HCT116 (cell line): ENCODE results near the gene FAR1.

Source experiments
- CBX3 ChIP-seq: IDR thresholded peaks from 2 replicates; pipeline ENCODE4 v1.6.1; 2012; ENCODE audit warnings: low read depth
- CEBPB ChIP-seq: IDR thresholded peaks from 2 replicates; pipeline ENCODE4 v1.6.1; 2012; ENCODE audit warnings: low read depth
- EZH2 ChIP-seq: fragments of 200-600 bp; sonication (generic); IDR thresholded peaks from 2 replicates; pipeline ENCODE4 v1.6.1; 2017; ENCODE audit warnings: antibody characterized with exemption, mixed run types
- JUND ChIP-seq: IDR thresholded peaks from 2 replicates; pipeline ENCODE4 v1.6.1; 2012
- POLR2A ChIP-seq: IDR thresholded peaks from 2 replicates; pipeline ENCODE4 v1.7.0; 2011; ENCODE audit warnings: borderline replicate concordance; ENCODE audit not compliant: insufficient read depth, insufficient read length; ENCODE audit errors: extremely low read depth
- POLR2AphosphoS5 ChIP-seq: IDR thresholded peaks from 2 replicates; pipeline ENCODE4 v1.6.1; 2011; ENCODE audit warnings: mild to moderate bottlenecking, low read depth, low read length, moderate library complexity
- SIN3A ChIP-seq: IDR thresholded peaks from 2 replicates; pipeline ENCODE4 v1.6.1; 2012; ENCODE audit warnings: low read depth
- YY1 ChIP-seq: IDR thresholded peaks from 2 replicates; pipeline ENCODE4 v1.6.1; 2011; ENCODE audit warnings: low read length, low read depth, moderate library complexity, mild to moderate bottlenecking; ENCODE audit not compliant: insufficient replicate concordance; ENCODE audit errors: extremely low read depth
- TF ChIP-seq, protein P1 (sequence below): IDR thresholded peaks from 2 replicates; pipeline ENCODE4 v1.6.1; 2012
- TF ChIP-seq, protein P2 (sequence below), 3 experiments: fragments of 200-600 bp in 1 of 3; sonication (generic) in 1 of 3; IDR thresholded peaks in 2 of 3; conservative IDR thresholded peaks in 1 of 3; 2 replicates each; pipeline ENCODE4 v1.5.1; 2012 to 2017; ENCODE audit warnings: low read depth in 2 of 3, low read length in 2 of 3, antibody characterized with exemption in 1 of 3, borderline replicate concordance in 1 of 3, control low read depth in 1 of 3, mild to moderate bottlenecking in 1 of 3, mixed read lengths in 1 of 3, mixed run types in 1 of 3, moderate library complexity in 1 of 3; ENCODE audit not compliant: insufficient read depth in 1 of 3

DNA sequence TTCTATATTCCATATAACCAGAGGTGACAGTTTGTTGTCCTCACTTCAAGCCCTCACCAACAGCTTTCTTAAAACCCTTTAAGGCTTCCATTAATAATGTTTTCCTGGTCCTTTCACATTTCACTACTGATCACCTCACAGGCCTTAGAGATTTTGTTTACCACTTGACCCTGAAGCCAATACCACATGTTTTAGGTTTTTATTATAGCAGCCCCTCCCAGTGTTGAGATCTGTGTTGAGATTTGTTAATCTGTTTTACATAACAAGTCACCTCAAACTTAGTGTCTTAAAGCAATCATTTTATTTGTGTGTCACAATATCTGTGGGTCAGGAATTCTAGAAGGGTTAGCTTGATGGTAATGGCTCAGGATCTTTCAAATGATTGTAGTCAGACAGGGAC lies 49.9 kb downstream of the FAR1 start:
- TF ChIP-seq, protein P1, sequence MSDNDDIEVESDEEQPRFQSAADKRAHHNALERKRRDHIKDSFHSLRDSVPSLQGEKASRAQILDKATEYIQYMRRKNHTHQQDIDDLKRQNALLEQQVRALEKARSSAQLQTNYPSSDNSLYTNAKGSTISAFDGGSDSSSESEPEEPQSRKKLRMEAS, result no peak
- TF ChIP-seq, protein P2, sequence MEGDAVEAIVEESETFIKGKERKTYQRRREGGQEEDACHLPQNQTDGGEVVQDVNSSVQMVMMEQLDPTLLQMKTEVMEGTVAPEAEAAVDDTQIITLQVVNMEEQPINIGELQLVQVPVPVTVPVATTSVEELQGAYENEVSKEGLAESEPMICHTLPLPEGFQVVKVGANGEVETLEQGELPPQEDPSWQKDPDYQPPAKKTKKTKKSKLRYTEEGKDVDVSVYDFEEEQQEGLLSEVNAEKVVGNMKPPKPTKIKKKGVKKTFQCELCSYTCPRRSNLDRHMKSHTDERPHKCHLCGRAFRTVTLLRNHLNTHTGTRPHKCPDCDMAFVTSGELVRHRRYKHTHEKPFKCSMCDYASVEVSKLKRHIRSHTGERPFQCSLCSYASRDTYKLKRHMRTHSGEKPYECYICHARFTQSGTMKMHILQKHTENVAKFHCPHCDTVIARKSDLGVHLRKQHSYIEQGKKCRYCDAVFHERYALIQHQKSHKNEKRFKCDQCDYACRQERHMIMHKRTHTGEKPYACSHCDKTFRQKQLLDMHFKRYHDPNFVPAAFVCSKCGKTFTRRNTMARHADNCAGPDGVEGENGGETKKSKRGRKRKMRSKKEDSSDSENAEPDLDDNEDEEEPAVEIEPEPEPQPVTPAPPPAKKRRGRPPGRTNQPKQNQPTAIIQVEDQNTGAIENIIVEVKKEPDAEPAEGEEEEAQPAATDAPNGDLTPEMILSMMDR (IDR thresholded peaks at IDR 0.05 in 2 of 3, conservative IDR thresholded peaks at IDR 0.05 in 1 of 3; ENCODE audit: borderline replicate concordance in 1 of 3, insufficient read depth in 1 of 3, low read depth in 2 of 3, low read length in 2 of 3), result no peak
- no peak for TF ChIP-seq CEBPB
- no peak for TF ChIP-seq EZH2
- no peak for TF ChIP-seq YY1
- TF ChIP-seq JUND, result no peak
- no peak for TF ChIP-seq CBX3
- no peak for TF ChIP-seq POLR2A
- no peak for TF ChIP-seq POLR2AphosphoS5
- TF ChIP-seq SIN3A, result no peak
